ENCODE data around the gene MTHFD2L. TPM values are rescaled to one million over a fixed set of nuclear protein-coding genes. Genes with fewer than 3 reads are reported as not detected.

The MTHFD2L gene
- total and polyA plus RNA-seq, 2 of the 8 experiments (the other 6 are each of a cell fraction or from before 2014, with no cell fraction given) = 5.4 to 15.0 TPM

- no peak overlapping the region for H3K23ac ChIP-seq (ENCODE audit: insufficient read length)
- peaks cover 0 to 8% of the 10 kb centered on the region in 2 experiments; a peak in 2 of 4 replicates for H3K79me2 ChIP-seq (ENCODE audit: control insufficient read depth in 1 of 2, insufficient read depth in 2 of 2, low read length in 2 of 2)
- H4K8ac ChIP-seq (ENCODE audit: extremely low read depth, insufficient read depth, low read length) = no peak overlapping the region
- H3K4me3 ChIP-seq (ENCODE audit: extremely low read depth in 1 of 4, insufficient read depth in 2 of 4, low read depth in 3 of 4, low read length in 4 of 4) = no peak overlapping the region
- no peak overlapping the region for H4K91ac ChIP-seq (replicated peaks; ENCODE audit: insufficient read length, low read length)
- no peak overlapping the region for H2AFZ ChIP-seq (ENCODE audit: low read length)
- H3K18ac ChIP-seq (ENCODE audit: extremely low read depth, low read length) = no peak overlapping the region
- peaks cover 0 to 4% (median 0%) of the 10 kb centered on the region in 4 experiments; a peak in 1 of 7 replicates for H3K4me1 ChIP-seq (replicated peaks in 1 of 4; ENCODE audit: control insufficient read depth in 3 of 4, insufficient read depth in 4 of 4, low read length in 3 of 4)
- POLR2A ChIA-PET (ENCODE audit: partially characterized antibody) = interaction anchor here (1.4 kb wide), 1 partner anchor 12 kb away, joined by 4 read pairs; no protein-coding TSS in a partner anchor
- no peak overlapping the region for H2BK20ac ChIP-seq (ENCODE audit: low read length)
- no peak overlapping the region for H2BK120ac ChIP-seq (replicated peaks; ENCODE audit: low read depth, low read length)
- no peaks in the 10 kb centered on the region for H3K36me3 ChIP-seq (ENCODE audit: control insufficient read depth in 2 of 4, insufficient read depth in 4 of 4, low read length in 3 of 4)
- H4K20me1 ChIP-seq (replicated peaks in 1 of 2; ENCODE audit: control insufficient read depth in 1 of 2, insufficient read depth in 2 of 2, low read length in 2 of 2) = no peaks in the 10 kb centered on the region
- no peak overlapping the region for H2BK5ac ChIP-seq (ENCODE audit: low read depth, low read length)
- H2BK12ac ChIP-seq (ENCODE audit: low read depth, low read length) = no peak overlapping the region
- H3K27ac ChIP-seq (ENCODE audit: low read depth, low read length) = no peak overlapping the region
- H3K14ac ChIP-seq (ENCODE audit: insufficient read length) = no peak overlapping the region
- H2AK5ac ChIP-seq (ENCODE audit: low read depth, low read length) = no peak overlapping the region
- no peak overlapping the region for H3K4ac ChIP-seq (replicated peaks; ENCODE audit: insufficient read length, low read depth, low read length)
- H3K27me3 ChIP-seq (replicated peaks in 1 of 4; ENCODE audit: control insufficient read depth in 3 of 4, extremely low read depth in 1 of 4, insufficient read depth in 3 of 4, low read length in 3 of 4) = no peaks in the 10 kb centered on the region
- H3K56ac ChIP-seq (replicated peaks; ENCODE audit: insufficient read length, low read depth, low read length) = no peak overlapping the region
- no peak overlapping the region for H4K5ac ChIP-seq (ENCODE audit: insufficient read length, low read depth, low read length)
- no peaks in the 10 kb centered on the region for H3K23me2 ChIP-seq (ENCODE audit: low read depth, low read length)
- no peak for DNase-seq (ENCODE audit: low read depth in 1 of 2, low spot score in 2 of 2)
- no peak overlapping the region for H2BK15ac ChIP-seq (ENCODE audit: low read length)
- no peaks in the 10 kb centered on the region for H3K9me3 ChIP-seq (ENCODE audit: insufficient read depth in 2 of 2, low read depth in 1 of 2, low read length in 1 of 2)
- no peak overlapping the region for H3K4me2 ChIP-seq (ENCODE audit: insufficient read depth in 1 of 2, low read depth in 2 of 2, low read length in 2 of 2)
- no peaks in the 10 kb centered on the region for H3K79me1 ChIP-seq (ENCODE audit: low read depth, low read length)
- FAIRE-seq = no peak
- TF ChIP-seq HDAC6 (IDR thresholded peaks at IDR 0.05; ENCODE audit: low read depth, low read length) (no peak), POU5F1 (IDR thresholded peaks at IDR 0.05; ENCODE audit: low read depth, low read length) (no peak), GABPA (IDR thresholded peaks at IDR 0.05; ENCODE audit: borderline replicate concordance, insufficient read depth, low read length) (no peak), TAF7 (optimal IDR thresholded peaks at IDR 0.05; ENCODE audit: borderline replicate concordance, low read depth, low read length) (no peak), EP300 (IDR thresholded peaks at IDR 0.05; ENCODE audit: borderline replicate concordance in 1 of 2, low read depth in 2 of 2, low read length in 2 of 2) (no peak), KDM4A (IDR thresholded peaks at IDR 0.05; ENCODE audit: low read depth, low read length, severe bottlenecking) (no peak), SUZ12 (IDR thresholded peaks at IDR 0.05; ENCODE audit: low read length) (no peak), TAF1 (IDR thresholded peaks at IDR 0.05; ENCODE audit: low read depth, low read length) (no peak), RXRA (IDR thresholded peaks at IDR 0.05; ENCODE audit: insufficient read depth, low read depth, low read length) (no peak), MAFK (IDR thresholded peaks at IDR 0.05; ENCODE audit: low read depth, low read length) (no peak), ATF3 (IDR thresholded peaks at IDR 0.05; ENCODE audit: insufficient read depth, low read depth, low read length) (no peak)
- TF ChIP-seq, protein P1, sequence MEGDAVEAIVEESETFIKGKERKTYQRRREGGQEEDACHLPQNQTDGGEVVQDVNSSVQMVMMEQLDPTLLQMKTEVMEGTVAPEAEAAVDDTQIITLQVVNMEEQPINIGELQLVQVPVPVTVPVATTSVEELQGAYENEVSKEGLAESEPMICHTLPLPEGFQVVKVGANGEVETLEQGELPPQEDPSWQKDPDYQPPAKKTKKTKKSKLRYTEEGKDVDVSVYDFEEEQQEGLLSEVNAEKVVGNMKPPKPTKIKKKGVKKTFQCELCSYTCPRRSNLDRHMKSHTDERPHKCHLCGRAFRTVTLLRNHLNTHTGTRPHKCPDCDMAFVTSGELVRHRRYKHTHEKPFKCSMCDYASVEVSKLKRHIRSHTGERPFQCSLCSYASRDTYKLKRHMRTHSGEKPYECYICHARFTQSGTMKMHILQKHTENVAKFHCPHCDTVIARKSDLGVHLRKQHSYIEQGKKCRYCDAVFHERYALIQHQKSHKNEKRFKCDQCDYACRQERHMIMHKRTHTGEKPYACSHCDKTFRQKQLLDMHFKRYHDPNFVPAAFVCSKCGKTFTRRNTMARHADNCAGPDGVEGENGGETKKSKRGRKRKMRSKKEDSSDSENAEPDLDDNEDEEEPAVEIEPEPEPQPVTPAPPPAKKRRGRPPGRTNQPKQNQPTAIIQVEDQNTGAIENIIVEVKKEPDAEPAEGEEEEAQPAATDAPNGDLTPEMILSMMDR (IDR thresholded peaks at IDR 0.05; ENCODE audit: control extremely low read depth in 1 of 3, insufficient read depth in 1 of 3, low read depth in 1 of 3, low read length in 3 of 3) = no peak
- CTCF ChIA-PET (ENCODE audit: partially characterized antibody) = no interaction called here
- no peak overlapping the region for H3K9ac ChIP-seq (replicated peaks in 1 of 4; ENCODE audit: extremely low read depth in 1 of 4, low read depth in 3 of 4, low read length in 3 of 4)
These were observed 5.1 kb upstream of the MTHFD2L start for GRCh38 chr4:74152836-74153235.

All from H1 (cell line).